GM18505 (cell line): ENCODE results near the gene PITX1.

Experiments used
- ATAC-seq: cut with Tn5 transposase; IDR thresholded peaks from one replicate; pipeline ENCODE4 v1.9.1; 2021; ENCODE audit not compliant: unreplicated experiment
- POLR2A ChIP-seq: IDR thresholded peaks from 4 replicates; pipeline ENCODE4 v1.6.1; 2011; ENCODE audit warnings: borderline replicate concordance; ENCODE audit not compliant: insufficient read depth, insufficient read length; ENCODE audit errors: extremely low read depth

Gene PITX1

DNA sequence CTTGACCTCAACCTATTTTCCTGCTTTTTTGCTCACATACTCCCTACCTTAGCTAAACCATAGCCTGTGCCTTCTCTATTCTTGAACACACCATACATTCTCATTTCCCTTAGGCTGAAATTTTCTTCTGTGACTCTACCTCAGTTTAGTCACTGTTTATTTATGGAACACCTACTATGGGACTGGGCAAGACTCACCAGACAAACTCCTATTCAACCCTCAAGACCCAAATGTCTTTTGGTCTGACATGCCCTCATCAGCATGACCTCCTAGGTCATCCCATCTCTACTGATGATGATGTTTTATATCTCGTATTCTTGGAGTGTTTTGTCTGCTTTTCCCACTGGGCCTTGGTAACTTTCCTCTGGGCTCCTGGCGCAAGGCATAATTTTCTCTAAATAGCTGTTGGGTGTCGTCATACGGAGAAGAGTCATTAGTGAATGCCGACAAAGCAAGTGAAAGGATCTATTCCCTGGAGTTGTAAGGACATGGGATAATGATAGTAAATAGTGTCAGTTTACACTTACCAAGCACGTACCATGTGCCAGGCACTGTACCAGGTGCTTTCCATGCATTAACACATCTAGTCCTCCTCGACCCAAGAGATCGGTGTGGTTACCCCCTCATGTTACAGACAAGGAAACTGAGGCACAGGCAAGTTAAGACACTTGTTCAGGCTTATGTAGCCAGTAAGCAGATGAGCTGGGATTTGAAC, 22.4 kb upstream of the PITX1 start:
- TF ChIP-seq POLR2A = no peak
- ATAC-seq = no peak

DNA sequence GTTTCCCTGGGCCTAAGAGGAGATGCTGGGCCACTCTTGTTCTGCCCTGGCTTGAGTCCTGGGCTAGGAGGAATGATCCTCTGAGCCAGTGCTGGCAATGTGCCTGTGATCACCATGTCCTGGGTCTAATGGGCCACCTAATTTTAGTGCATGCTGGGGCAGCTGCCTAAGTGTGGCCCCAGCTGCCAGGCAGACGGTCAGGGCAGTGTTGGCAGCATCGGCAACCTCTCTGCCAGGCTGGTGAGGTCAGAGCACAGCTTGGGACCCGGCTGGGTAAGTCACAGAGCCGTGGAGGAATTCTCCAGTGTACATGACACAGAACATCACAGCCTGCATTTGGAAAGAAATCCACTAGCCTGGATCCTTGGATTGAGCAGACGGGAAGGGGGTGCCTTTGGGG, 21.4 kb upstream of the PITX1 start:
- no peak for ATAC-seq
- no peak for TF ChIP-seq POLR2A

DNA sequence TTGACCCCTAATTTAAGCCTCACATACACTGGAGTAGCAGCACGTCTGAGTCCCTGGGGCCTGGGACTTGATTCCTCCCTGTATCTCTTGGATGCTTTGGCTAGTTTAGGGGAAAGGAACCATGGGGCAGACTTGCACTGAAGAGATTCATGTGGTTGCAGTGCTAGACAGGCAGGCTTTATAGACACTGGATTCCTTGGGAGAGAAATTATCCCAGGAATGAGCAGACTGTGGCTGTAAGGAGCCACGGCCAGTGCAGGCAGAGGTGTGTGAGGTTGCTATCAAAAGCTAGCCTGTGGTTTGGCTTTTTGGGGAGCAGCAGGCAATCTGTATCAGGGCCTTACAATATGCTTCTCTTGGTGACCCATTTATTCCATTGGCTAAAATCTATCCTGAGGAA, 20.5 kb upstream of the PITX1 start:
- ATAC-seq = no peak
- no peak for TF ChIP-seq POLR2A

DNA sequence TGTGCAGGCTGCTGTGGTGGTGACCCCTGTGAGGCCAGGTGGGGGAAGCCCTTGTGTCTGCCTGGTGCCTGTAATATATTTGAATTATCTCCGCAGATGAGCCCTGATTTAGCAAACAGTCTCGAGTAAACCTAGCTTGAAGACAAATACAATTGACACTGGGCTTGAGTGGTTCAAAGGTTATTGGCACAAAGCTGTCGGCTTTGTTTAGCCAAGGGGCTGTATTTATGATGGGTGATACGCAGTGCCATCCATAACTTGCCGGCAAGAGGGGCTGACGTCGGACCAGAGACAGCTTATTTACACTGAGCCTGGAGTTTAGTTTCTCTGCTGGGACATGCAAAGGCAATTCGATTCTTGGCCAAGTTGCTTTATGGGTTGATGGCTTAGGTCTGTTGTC, 20.0 kb upstream of the PITX1 start:
- TF ChIP-seq POLR2A = no peak
- no peak for ATAC-seq

DNA sequence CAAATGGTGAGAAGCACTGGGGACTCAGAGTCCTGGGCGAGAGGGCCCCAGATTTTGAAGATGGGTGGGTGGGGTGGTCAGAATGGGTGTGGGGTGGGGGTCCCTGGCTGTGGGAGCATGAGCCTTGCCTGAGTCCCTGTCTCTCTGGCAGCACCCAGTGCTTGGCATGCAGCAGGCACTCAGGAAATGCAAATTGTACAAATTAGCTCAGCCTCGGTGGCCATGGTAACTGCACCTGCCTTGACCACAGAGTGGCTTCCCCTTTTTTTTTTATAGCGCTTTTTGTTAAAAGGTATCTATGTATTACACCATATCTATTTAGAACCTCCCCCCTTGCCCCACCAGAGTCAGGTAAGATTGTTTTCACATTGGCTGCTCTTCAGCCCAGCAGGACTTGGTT, 19.2 kb upstream of the PITX1 start:
- ATAC-seq = peak; percentile 89
- no peak for TF ChIP-seq POLR2A

DNA sequence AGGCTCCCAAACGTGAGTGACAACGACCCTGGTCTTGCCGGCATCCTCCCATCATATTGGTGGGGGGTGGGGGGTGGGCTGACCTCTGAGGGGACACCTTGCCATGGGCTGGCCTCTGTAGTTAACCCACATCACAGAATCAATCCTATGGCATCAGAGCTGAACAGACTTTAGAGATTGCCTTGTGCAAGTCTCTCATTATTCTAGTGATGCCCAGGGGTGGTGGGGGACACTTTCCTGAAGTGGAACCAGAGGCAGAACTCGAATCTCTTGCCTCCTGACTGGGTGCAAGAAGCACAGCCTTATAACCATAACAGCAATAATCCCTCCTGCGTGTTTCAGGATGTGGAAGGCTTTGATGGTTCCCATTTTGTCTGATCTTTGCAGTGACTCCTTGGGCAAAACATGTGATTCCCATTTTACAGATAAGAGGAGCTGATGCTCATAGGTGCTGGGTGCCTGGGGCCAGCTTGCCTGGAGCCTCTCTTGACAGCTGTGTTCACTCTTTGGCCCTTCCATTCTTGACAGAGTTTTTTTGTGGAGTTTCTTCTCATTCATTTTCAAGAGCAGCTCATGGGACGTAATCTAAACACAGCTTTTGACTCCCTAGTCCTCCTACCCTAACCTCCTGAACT, 18.6 kb upstream of the PITX1 start:
- no peak for TF ChIP-seq POLR2A
- ATAC-seq = no peak

DNA sequence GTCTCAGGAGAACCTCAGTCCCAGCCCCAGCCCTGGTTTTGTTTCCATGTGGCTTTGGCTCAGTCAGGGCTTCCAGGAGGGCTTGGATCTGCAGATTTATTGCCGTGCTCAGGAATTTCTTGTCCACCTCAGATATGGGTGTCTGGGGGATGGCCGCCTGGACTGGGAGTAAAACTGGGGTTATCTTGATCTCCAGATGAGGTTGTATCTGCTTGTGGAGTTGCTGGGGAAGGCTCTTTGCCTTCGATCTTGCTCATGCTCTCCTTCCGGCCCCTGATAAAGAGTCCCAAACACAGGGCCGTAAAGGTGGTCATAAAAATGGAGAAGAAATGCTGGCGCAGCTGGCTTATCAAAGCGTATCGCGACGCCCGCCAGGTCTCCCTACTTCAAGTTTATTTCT, 17.8 kb upstream of the PITX1 start:
- no peak for TF ChIP-seq POLR2A
- ATAC-seq = no peak

DNA sequence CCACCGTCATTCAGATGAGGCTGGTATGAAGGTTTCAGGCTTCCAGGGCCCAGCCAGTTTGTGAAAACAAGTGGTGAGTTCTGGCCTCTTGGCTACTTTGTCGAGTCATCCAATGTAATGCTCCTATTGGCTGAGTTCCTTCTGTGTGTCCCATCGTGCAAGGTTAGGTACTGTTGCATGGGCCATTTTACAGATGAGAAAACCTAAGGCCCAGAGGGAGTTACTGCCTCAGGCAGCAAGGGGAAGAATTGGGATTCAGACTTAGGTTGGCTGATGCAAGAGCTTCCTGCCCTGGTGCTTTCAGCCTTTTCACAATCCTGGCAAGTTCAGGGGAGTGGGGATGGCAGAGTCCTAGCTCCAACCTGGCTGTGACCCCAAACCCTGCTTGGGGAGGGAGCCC, 17.4 kb upstream of the PITX1 start:
- no peak for ATAC-seq
- no peak for TF ChIP-seq POLR2A

DNA sequence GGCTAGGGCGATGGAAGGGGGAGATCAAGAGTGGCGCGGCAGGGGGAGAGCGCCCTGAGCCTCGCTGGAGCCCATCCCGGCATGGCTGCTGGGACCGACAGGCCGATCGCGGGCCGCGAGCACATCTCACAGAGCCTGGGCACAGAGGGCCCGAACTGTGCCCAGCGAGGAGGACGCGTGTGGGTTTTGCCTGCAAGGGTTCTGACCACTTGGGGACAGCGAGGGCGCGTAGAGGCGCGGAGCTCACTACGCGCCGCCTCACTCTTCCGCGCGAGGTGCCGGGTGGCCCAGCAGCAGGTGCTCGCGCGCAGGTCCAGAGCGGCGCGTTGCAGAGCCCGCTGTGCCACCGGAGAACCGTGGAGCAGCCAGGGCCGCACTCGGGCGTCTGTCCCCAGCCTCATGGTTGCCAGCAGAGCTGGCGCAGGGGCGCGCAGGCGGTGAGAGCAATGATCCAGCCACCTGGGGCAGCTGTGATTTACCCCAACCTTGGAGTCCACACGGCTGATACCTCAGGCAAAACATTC, 16.3 kb upstream of the PITX1 start:
- no peak for TF ChIP-seq POLR2A
- ATAC-seq = no peak

DNA sequence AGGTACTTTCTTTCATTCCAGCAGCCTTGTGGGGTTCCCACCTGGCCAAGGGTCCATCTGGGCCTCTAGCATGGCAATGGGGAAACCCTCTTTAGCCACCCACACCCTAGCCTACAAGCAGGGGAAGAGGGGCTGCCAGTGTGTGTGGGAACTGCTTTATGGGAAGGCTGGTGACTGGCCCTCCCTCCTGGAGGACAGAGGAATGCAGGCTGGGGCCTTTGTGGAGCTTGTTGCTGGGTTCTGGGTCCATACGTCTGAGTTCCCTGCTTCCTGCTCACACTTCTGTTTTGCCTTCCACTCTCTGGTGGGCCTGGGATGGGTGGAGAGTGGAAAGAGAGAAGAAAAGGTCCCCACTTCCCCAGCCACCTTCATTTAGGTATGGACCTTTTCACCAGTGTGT, 14.9 kb upstream of the PITX1 start:
- ATAC-seq = no peak
- no peak for TF ChIP-seq POLR2A

DNA sequence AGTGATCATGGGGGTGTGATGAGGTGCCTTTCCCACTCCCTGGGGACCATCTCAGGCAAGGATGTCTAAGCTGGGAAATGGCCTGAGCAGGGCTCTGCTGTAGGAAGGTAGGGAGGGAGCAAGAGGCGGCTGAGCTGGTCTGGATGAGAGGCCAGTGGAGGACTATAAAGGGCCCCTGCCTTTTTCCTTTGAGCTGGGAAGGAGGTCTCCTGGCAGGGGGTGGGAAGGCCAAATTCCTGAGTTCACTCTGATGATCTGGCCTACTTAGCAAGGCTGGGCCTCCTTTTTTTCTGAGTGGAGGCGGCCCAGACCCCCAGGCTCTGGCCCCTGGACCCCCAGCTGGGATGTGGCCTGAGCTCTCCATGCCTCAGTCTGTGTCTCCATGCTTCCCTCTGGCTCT, 14.3 kb upstream of the PITX1 start:
- TF ChIP-seq POLR2A = no peak
- no peak for ATAC-seq

DNA sequence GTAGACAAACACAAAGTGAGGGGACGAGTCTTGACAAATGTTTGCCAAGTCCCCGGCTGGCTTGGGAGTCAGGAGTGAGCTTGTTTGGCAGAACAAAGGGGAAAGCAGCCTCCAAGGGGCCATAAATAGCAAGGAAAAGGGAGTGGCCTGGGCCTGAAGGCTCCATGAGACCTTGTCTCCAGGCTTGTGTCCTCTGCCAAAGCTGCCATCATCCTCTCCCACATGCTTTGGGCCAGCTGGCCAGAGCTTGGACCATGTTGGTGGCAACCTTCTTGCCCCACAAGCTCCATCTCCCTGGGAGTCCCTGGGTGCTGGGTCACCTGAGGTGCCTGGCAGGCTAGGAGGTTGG, 13.3 kb upstream of the PITX1 start:
- no peak for TF ChIP-seq POLR2A
- no peak for ATAC-seq

DNA sequence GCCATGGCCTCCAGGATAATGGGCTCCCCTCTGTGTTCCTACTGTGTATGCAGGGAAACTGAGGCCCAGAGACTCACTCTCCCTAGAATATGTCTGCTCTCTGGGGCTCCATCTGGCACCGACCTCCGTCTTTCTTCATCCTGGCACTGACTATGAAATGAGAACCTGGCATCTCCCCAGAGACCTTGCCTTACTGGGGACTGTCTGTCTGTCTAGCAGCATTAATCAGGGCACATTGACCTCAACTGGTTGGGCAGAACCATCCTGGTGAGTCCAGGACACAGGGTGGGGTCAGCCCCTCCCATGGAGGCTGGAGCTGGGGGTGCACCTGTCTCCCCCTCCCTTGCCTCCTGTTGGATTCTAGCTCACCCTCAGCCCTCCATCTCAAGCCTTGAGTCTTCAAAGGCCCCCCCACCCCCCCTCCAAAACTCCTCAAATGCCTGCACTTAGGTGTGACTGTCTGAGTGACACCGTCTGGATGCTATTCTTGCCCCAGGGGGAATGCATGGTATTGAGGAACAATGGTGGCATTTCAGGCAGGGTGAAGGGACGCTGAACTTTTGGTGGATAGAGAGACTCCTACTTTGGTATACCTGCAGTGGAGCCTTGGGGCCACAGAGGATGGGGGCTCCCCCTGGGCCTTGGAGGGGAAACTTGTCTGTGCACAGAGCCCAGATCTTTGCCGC, 12.8 kb upstream of the PITX1 start:
- TF ChIP-seq POLR2A = no peak
- no peak for ATAC-seq

DNA sequence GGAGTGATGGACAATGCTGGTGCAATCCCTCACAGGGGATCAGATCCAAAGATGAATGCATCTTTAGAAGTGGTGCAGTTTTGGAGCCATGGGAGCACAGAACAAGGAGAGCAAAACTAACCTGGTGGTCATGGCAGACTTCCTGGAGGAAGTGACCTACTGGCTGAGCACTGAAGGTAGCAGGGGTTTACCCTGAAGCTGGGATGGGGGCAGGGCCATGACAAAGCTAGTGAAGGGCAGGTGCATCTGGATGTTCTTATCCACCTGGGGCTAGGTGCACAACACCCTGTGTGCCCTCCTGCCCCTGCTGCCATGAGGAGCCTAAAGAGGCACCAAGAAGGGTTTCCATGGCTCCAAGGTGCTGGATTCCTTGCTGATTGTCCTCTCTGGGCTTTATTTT, 11.5 kb upstream of the PITX1 start:
- TF ChIP-seq POLR2A = no peak
- ATAC-seq = no peak
